ENCODE results near the gene PTGDS.

Gene PTGDS

GRCh38 chr9:136957901-136958300 lies 19.4 kb upstream of the PTGDS start:
- no peak for DNase-seq (ENCODE audit: low spot score)

- no peak for DNase-seq (ENCODE audit: low spot score)
Observed at GRCh38 chr9:136958473-136958872, 18.8 kb upstream of the PTGDS start.

- no peak for DNase-seq (ENCODE audit: low spot score)
Observed at GRCh38 chr9:136958898-136959850, 18.1 kb upstream of the PTGDS start.

GRCh38 chr9:136960212-136960937 lies 16.9 kb upstream of the PTGDS start:
- no peak for DNase-seq (ENCODE audit: low spot score)

- DNase-seq (ENCODE audit: low spot score), result no peak
Observed at GRCh38 chr9:136960938-136961275, 16.4 kb upstream of the PTGDS start.

- no peak for DNase-seq (ENCODE audit: low spot score)
Observed at GRCh38 chr9:136961279-136962065, 15.8 kb upstream of the PTGDS start.

GRCh38 chr9:136962163-136962562 lies 15.1 kb upstream of the PTGDS start:
- DNase-seq (ENCODE audit: low spot score), result no peak

GRCh38 chr9:136962701-136963248 lies 14.5 kb upstream of the PTGDS start:
- DNase-seq (ENCODE audit: low spot score), result no peak

- no peak for DNase-seq (ENCODE audit: low spot score)
Observed at GRCh38 chr9:136963341-136963740, 14.0 kb upstream of the PTGDS start.

GRCh38 chr9:136963751-136964150 lies 13.6 kb upstream of the PTGDS start:
- DNase-seq (ENCODE audit: low spot score), result no peak

GRCh38 chr9:136964171-136964689 lies 13.1 kb upstream of the PTGDS start:
- no peak for DNase-seq (ENCODE audit: low spot score)

- no peak for DNase-seq (ENCODE audit: low spot score)
Observed at GRCh38 chr9:136964833-136965422, 12.4 kb upstream of the PTGDS start.

GRCh38 chr9:136965771-136966484 lies 11.4 kb upstream of the PTGDS start:
- no peak for DNase-seq (ENCODE audit: low spot score)

GRCh38 chr9:136968333-136969127 lies 8.8 kb upstream of the PTGDS start:
- DNase-seq (ENCODE audit: low spot score), result no peak

GRCh38 chr9:136969150-136969549 lies 8.2 kb upstream of the PTGDS start:
- no peak for DNase-seq (ENCODE audit: low spot score)

- no peak for DNase-seq (ENCODE audit: low spot score)
Observed at GRCh38 chr9:136969774-136970173, 7.5 kb upstream of the PTGDS start.

- DNase-seq (ENCODE audit: low spot score), result no peak
Observed at GRCh38 chr9:136970361-136970760, 6.9 kb upstream of the PTGDS start.

GRCh38 chr9:136971746-136972145 lies 5.6 kb upstream of the PTGDS start:
- DNase-seq (ENCODE audit: low spot score), result no peak

GRCh38 chr9:136972335-136972734 lies 5.0 kb upstream of the PTGDS start:
- DNase-seq (ENCODE audit: low spot score), result no peak

GRCh38 chr9:136972743-136973142 lies 4.6 kb upstream of the PTGDS start:
- no peak for DNase-seq (ENCODE audit: low spot score)

Data from kidney tubule cell (primary cell).